ENCODE data around the gene SPATA33.

DNA sequence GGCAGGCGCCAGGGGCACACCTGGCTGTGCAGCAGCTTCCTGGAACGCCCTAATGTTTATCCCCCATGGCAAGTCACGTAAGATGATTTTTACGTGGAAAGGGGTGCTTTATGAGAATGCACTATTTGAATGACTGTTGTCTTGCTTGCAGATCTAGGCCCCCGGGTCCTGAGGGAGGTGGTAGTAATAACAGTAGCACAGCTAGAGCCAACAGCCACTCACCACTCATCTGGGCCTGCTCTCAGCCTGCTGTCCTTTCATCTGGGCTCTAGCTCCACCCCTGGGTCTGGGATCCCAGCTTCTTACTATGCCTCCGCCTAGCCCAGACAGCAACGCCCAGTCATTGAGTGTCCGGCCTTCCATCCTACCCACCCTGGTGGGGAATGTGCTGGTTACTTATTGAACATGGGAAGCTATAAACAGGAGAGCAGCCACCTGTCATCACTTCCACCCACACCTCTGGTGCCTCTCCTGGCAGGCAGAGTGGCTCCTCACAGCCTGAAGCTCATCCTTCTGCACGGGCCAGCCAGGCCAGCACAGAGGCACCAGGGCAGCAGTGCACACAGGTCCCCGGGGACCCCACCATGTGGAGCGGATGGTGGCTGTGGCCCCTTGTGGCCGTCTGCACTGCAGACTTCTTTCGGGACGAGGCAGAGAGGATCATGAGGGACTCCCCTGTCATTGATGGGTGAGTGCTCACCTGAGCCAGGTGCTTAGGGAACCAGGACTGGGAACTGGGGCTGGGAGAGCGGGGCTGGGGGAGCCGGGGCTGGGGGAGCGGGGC lies 27.6 kb upstream of the SPATA33 start:
- TF ChIP-seq EP300 (IDR thresholded peaks at IDR 0.05), result no peak
- TF ChIP-seq, protein P1, sequence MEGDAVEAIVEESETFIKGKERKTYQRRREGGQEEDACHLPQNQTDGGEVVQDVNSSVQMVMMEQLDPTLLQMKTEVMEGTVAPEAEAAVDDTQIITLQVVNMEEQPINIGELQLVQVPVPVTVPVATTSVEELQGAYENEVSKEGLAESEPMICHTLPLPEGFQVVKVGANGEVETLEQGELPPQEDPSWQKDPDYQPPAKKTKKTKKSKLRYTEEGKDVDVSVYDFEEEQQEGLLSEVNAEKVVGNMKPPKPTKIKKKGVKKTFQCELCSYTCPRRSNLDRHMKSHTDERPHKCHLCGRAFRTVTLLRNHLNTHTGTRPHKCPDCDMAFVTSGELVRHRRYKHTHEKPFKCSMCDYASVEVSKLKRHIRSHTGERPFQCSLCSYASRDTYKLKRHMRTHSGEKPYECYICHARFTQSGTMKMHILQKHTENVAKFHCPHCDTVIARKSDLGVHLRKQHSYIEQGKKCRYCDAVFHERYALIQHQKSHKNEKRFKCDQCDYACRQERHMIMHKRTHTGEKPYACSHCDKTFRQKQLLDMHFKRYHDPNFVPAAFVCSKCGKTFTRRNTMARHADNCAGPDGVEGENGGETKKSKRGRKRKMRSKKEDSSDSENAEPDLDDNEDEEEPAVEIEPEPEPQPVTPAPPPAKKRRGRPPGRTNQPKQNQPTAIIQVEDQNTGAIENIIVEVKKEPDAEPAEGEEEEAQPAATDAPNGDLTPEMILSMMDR (IDR thresholded peaks at IDR 0.05), result no peak

Measured in gastroesophageal sphincter (tissue), 3 donors.